Endodermal cell (in vitro differentiated cells): ENCODE measurements around the gene MAST2. TPM values are rescaled to one million over a fixed set of nuclear protein-coding genes. Genes with fewer than 3 reads are reported as not detected.

Experiments used
- DNase-seq: peaks from one replicate; pipeline ENCODE4 v3.0.0-alpha.2; 2017
- H3K27ac ChIP-seq: 2 replicates; pipeline ENCODE4 v1.5.1; 2013; ENCODE audit warnings: mild to moderate bottlenecking, low read depth, low read length, moderate library complexity
- H3K27me3 ChIP-seq: 2 replicates; pipeline ENCODE4 v1.6.1; 2013; ENCODE audit warnings: mild to moderate bottlenecking, low read length, moderate library complexity; ENCODE audit not compliant: insufficient read depth, control insufficient read depth, poor library complexity, severe bottlenecking
- H3K36me3 ChIP-seq: 2 replicates; pipeline ENCODE4 v1.7.0; 2013; ENCODE audit warnings: mild to moderate bottlenecking, low read length, moderate library complexity; ENCODE audit not compliant: control insufficient read depth, insufficient read depth
- H3K4me1 ChIP-seq: one replicate; pipeline ENCODE4 v1.7.0; 2013; ENCODE audit warnings: low read length; ENCODE audit not compliant: control insufficient read depth, insufficient read depth
- H3K4me3 ChIP-seq: 2 replicates; pipeline ENCODE4 v1.5.1; 2013; ENCODE audit warnings: mild to moderate bottlenecking, low read length, moderate library complexity
- H3K9ac ChIP-seq: 2 replicates; pipeline ENCODE4 v1.6.1; 2013; ENCODE audit warnings: mild to moderate bottlenecking, low read length, moderate library complexity; ENCODE audit not compliant: poor library complexity, severe bottlenecking; ENCODE audit errors: extremely low read depth
- H3K9me3 ChIP-seq: 2 replicates; pipeline ENCODE4 v1.6.1; 2013; ENCODE audit warnings: mild to moderate bottlenecking, low read length, moderate library complexity; ENCODE audit not compliant: control insufficient read depth
- H3K27ac Mint-ChIP-seq: 2 replicates; pipeline ENCODE4 v1.8.0; 2020; ENCODE audit warnings: mixed read lengths
- H3K27me3 Mint-ChIP-seq: 2 replicates; pipeline ENCODE4 v1.8.0; 2021; ENCODE audit warnings: mild to moderate bottlenecking, mixed read lengths; ENCODE audit not compliant: insufficient read depth
- H3K36me3 Mint-ChIP-seq: 2 replicates; pipeline ENCODE4 v1.8.0; 2020; ENCODE audit warnings: low read depth, mixed read lengths
- H3K4me1 Mint-ChIP-seq: 2 replicates; pipeline ENCODE4 v1.8.0; 2020; ENCODE audit warnings: mixed read lengths
- H3K4me3 Mint-ChIP-seq: 2 replicates; pipeline ENCODE4 v1.8.0; 2020; ENCODE audit warnings: mild to moderate bottlenecking, moderate library complexity, mixed read lengths
- H3K9me3 Mint-ChIP-seq: 2 replicates; pipeline ENCODE4 v1.8.0; 2020; ENCODE audit warnings: mild to moderate bottlenecking, mixed read lengths
- WGBS, 2 experiments: methylation state at CpG; one replicate each; pipeline versions ENCODE4 v1.1.5 to v1.1.7; 2013; ENCODE audit warnings: missing lambda C conversion rate in 2 of 2, mixed read lengths in 1 of 2; ENCODE audit not compliant: insufficient coverage in 1 of 2, insufficient read length in 1 of 2; 5-methylcytosine and 5-hydroxymethylcytosine counted together
- total RNA-seq, 2 donors: library from RNA; stranded (reverse); fragmentation: NEBNext Ultra II Directional in 1 of 2; extraction: Animal tissue kit (Norgen Biotek cat#: 25700) in 1 of 2; gene quantifications; 2 replicates in 1 of 2; 3 replicates in 1 of 2; pipeline ENCODE4 v1.2.1, GENCODE V29; 2021
- TF ChIP-seq, protein P1 (sequence below): fragments of 200-600 bp; sonication (generic); conservative IDR thresholded peaks from 2 replicates; pipeline ENCODE4 v1.5.0; 2021; ENCODE audit warnings: antibody characterized with exemption, mild to moderate bottlenecking

MAST2 gene
- total RNA-seq, 2 donors from 2014 or later: 46.3 to 60.7 TPM

- Histone ChIP-seq H3K36me3 (peaks cover 33% of the 10 kb centered on the region), H3K9ac (no peak overlapping the region), H3K4me3 (no peak overlapping the region), H3K4me1 (no peaks in the 10 kb centered on the region), H3K27me3 (no peaks in the 10 kb centered on the region), H3K9me3 (peaks cover 10% of the 10 kb centered on the region), H3K27ac (no peak overlapping the region)
- Mint-ChIP-seq H3K4me1 (peaks cover 8% of the 10 kb centered on the region), H3K9me3 (no peaks in the 10 kb centered on the region), H3K36me3 (peaks cover 59% of the 10 kb centered on the region), H3K27ac (no peak overlapping the region), H3K27me3 (no peaks in the 10 kb centered on the region), H3K4me3 (no peak overlapping the region)
- WGBS, 2 experiments: 96 to 100% methylated on average over 2 to 3 of the region's 3 CpGs
- TF ChIP-seq, protein P1, sequence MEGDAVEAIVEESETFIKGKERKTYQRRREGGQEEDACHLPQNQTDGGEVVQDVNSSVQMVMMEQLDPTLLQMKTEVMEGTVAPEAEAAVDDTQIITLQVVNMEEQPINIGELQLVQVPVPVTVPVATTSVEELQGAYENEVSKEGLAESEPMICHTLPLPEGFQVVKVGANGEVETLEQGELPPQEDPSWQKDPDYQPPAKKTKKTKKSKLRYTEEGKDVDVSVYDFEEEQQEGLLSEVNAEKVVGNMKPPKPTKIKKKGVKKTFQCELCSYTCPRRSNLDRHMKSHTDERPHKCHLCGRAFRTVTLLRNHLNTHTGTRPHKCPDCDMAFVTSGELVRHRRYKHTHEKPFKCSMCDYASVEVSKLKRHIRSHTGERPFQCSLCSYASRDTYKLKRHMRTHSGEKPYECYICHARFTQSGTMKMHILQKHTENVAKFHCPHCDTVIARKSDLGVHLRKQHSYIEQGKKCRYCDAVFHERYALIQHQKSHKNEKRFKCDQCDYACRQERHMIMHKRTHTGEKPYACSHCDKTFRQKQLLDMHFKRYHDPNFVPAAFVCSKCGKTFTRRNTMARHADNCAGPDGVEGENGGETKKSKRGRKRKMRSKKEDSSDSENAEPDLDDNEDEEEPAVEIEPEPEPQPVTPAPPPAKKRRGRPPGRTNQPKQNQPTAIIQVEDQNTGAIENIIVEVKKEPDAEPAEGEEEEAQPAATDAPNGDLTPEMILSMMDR: no peak
- no peak for DNase-seq
These were observed 17.4 kb downstream of the MAST2 start for GRCh38 chr1:45820788-45821187.

DNA sequence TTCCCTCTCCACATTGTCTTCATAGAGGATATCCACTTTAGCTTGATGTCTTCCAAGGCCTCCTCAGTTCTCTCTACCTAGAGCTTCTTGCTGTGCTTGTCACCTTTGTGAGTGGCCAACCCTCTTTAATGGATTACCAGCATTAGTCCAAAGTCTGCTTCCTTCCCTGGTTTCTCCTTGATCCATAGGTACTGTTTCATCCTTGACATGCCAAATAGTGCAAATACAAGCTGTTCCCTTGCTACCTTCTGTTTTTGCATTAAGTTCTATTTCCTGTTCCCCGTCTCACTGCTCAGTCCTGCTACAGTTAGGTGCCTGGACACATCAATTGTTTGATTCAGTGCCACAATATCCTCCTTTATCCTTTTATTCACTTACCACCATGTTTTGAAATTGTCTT lies 19.2 kb downstream of the MAST2 start:
- no peaks in the 10 kb centered on the region for H3K4me1 ChIP-seq
- no peak overlapping the region for H3K4me3 ChIP-seq
- Mint-ChIP-seq H3K4me1 (peaks cover 12% of the 10 kb centered on the region), H3K36me3 (peaks cover 57% of the 10 kb centered on the region), H3K4me3 (no peak overlapping the region), H3K27ac (peak overlapping the region; percentile 67), H3K27me3 (no peaks in the 10 kb centered on the region), H3K9me3 (no peaks in the 10 kb centered on the region)
- no peak overlapping the region for H3K9ac ChIP-seq
- DNase-seq: no peak
- TF ChIP-seq, protein P1: no peak
- no peaks in the 10 kb centered on the region for H3K27me3 ChIP-seq
- H3K36me3 ChIP-seq: peaks cover 36% of the 10 kb centered on the region
- no peak overlapping the region for H3K27ac ChIP-seq
- 92 to 98% methylated on average over 1 of the region's 1 CpG for WGBS, 2 experiments
- H3K9me3 ChIP-seq: peaks cover 10% of the 10 kb centered on the region

DNA sequence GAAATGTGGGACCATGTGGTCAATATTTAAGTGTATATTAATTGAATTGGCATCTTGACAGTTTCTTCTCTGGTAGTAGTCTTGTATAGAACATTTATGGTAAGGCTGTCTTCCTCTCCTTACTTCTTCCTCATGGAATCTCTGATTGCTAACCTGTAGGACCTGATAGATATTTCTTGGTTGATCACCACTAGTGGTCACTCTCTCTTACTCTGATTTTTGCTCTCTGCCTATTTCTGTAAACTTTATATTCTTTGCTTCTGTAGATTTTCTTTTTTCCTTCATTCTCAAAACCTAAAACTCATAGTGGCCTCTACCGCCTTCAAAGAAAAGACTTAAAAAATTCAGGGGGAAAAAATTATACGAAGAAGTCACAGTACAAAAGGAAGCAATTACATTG lies 21.2 kb downstream of the MAST2 start:
- no peaks in the 10 kb centered on the region for H3K9me3 Mint-ChIP-seq
- peaks cover 58% of the 10 kb centered on the region for H3K36me3 Mint-ChIP-seq
- no peak for DNase-seq
- H3K9ac ChIP-seq: no peak overlapping the region
- peaks cover 50% of the 10 kb centered on the region for H3K36me3 ChIP-seq
- H3K27me3 ChIP-seq: no peaks in the 10 kb centered on the region
- WGBS, 2 experiments: 100% methylated on average over 2 of the region's 2 CpGs
- peaks cover 12% of the 10 kb centered on the region for H3K4me1 Mint-ChIP-seq
- no peaks in the 10 kb centered on the region for H3K4me1 ChIP-seq
- no peak overlapping the region for H3K27ac ChIP-seq
- H3K27ac Mint-ChIP-seq: no peak overlapping the region
- peaks cover 4% of the 10 kb centered on the region for H3K9me3 ChIP-seq
- no peak overlapping the region for H3K4me3 ChIP-seq
- H3K27me3 Mint-ChIP-seq: no peaks in the 10 kb centered on the region
- no peak overlapping the region for H3K4me3 Mint-ChIP-seq
- TF ChIP-seq, protein P1: peak; percentile 33
